GM12891 (cell line): ENCODE data around the gene AMFR.

Experiments
- PAX5 ChIP-seq: IDR thresholded peaks from 2 replicates; pipeline ENCODE4 v1.6.1; 2011; ENCODE audit warnings: low read length, moderate library complexity, mild to moderate bottlenecking; ENCODE audit not compliant: insufficient read depth, severe bottlenecking
- POLR2A ChIP-seq: IDR thresholded peaks from 2 replicates; pipeline ENCODE4 v1.6.1; 2011; ENCODE audit warnings: low read depth, low read length, control low read depth
- POLR2AphosphoS5 ChIP-seq: IDR thresholded peaks from 2 replicates; pipeline ENCODE4 v1.6.1; 2011; ENCODE audit warnings: low read depth, low read length, control low read depth
- POU2F2 ChIP-seq: IDR thresholded peaks from 2 replicates; pipeline ENCODE4 v1.6.1; 2011; ENCODE audit warnings: low read depth, mild to moderate bottlenecking, control low read depth, low read length, moderate library complexity
- SPI1 ChIP-seq: IDR thresholded peaks from 2 replicates; pipeline ENCODE4 v1.6.1; 2011; ENCODE audit warnings: low read depth, low read length, control low read depth
- TAF1 ChIP-seq: IDR thresholded peaks from 2 replicates; pipeline ENCODE4 v1.6.1; 2011; ENCODE audit warnings: low read depth, low read length, control low read depth

DNA sequence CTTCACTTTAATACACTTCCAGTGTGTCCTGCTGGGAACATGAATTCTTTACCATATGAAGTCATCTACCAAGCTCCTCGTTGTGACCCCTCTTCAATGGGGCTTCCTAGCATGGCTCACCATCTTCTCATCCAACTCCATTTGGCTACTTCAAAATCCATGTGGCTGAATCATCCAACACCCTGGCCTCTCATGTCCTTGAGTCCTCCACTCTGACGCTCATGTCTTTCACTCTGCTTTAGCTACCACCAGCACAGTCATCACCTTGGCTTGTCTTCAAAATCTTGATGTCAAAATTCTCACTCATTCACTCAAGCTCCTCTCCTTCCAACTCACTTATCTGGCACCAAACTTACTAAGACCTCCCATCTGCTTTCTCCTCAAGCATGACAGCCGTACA is 35.8 kb downstream of the AMFR start:
- no peak for TF ChIP-seq POLR2A
- no peak for TF ChIP-seq POLR2AphosphoS5
- no peak for TF ChIP-seq TAF1
- no peak for TF ChIP-seq POU2F2
- TF ChIP-seq SPI1: no peak
- TF ChIP-seq PAX5: no peak
